NB4 (cell line): ENCODE measurements around the gene KCNS1.

Source experiments
- CTCF ChIP-seq: IDR thresholded peaks from one replicate; pipeline ENCODE4 v1.5.1; 2012; ENCODE audit warnings: low read depth, low read length
- MAX ChIP-seq: IDR thresholded peaks from 2 replicates; pipeline ENCODE4 v1.6.1; 2011; ENCODE audit warnings: low read depth, low read length

- TF ChIP-seq MAX (no peak), CTCF (no peak)
Observed at GRCh38 chr20:45066372-45066771, 34.6 kb downstream of the KCNS1 start.
